Chondrocyte (in vitro differentiated cells): ENCODE data around the gene CDCA7L. TPM values are rescaled to one million over a fixed set of nuclear protein-coding genes. Genes with fewer than 3 reads are reported as not detected.

ENCODE experiments used
- DNase-seq: peaks from one replicate; pipeline ENCODE4 v3.0.0; 2021; ENCODE audit warnings: mixed read lengths, low spot score
- H3K27ac Mint-ChIP-seq: one replicate; pipeline ENCODE4 v1.8.0; 2021; ENCODE audit warnings: mild to moderate bottlenecking, moderate library complexity, mixed read lengths; ENCODE audit not compliant: unreplicated experiment
- H3K27me3 Mint-ChIP-seq: 2 replicates; pipeline ENCODE4 v1.8.0; 2021; ENCODE audit warnings: low read depth, mixed read lengths
- H3K36me3 Mint-ChIP-seq: 2 replicates; pipeline ENCODE4 v1.8.0; 2021; ENCODE audit warnings: low read depth, mixed read lengths
- H3K4me1 Mint-ChIP-seq: 2 replicates; pipeline ENCODE4 v1.8.0; 2021; ENCODE audit warnings: low read depth, mild to moderate bottlenecking, mixed read lengths
- H3K4me3 Mint-ChIP-seq: one replicate; pipeline ENCODE4 v1.8.0; 2021; ENCODE audit warnings: mild to moderate bottlenecking, moderate library complexity, mixed read lengths; ENCODE audit not compliant: unreplicated experiment
- H3K9me3 Mint-ChIP-seq: 2 replicates; pipeline ENCODE4 v1.8.0; 2021; ENCODE audit warnings: low read depth, mixed read lengths
- total RNA-seq: library from RNA; stranded (reverse); gene quantifications from 3 replicates; pipeline ENCODE4 v1.2.1, GENCODE V29; 2021
- TF ChIP-seq, protein P1 (sequence below): fragments of 200-600 bp; sonication (generic); IDR thresholded peaks from 2 replicates; pipeline ENCODE4 v1.5.0; 2021; ENCODE audit warnings: antibody characterized with exemption, mild to moderate bottlenecking, moderate library complexity

CDCA7L gene
- total RNA-seq, 1 donor from 2014 or later: 13.3 TPM

GRCh38 chr7:21946222-21946709 lies 567 bp upstream of the CDCA7L start:
- Mint-ChIP-seq H3K36me3 (no peaks in the 10 kb centered on the region), H3K27ac (no peak overlapping the region), H3K27me3 (no peaks in the 10 kb centered on the region), H3K4me1 (peaks cover 25% of the 10 kb centered on the region), H3K9me3 (no peaks in the 10 kb centered on the region), H3K4me3 (peak overlapping the region; percentile 76)
- DNase-seq: no peak
- TF ChIP-seq, protein P1, sequence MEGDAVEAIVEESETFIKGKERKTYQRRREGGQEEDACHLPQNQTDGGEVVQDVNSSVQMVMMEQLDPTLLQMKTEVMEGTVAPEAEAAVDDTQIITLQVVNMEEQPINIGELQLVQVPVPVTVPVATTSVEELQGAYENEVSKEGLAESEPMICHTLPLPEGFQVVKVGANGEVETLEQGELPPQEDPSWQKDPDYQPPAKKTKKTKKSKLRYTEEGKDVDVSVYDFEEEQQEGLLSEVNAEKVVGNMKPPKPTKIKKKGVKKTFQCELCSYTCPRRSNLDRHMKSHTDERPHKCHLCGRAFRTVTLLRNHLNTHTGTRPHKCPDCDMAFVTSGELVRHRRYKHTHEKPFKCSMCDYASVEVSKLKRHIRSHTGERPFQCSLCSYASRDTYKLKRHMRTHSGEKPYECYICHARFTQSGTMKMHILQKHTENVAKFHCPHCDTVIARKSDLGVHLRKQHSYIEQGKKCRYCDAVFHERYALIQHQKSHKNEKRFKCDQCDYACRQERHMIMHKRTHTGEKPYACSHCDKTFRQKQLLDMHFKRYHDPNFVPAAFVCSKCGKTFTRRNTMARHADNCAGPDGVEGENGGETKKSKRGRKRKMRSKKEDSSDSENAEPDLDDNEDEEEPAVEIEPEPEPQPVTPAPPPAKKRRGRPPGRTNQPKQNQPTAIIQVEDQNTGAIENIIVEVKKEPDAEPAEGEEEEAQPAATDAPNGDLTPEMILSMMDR: no peak

DNA sequence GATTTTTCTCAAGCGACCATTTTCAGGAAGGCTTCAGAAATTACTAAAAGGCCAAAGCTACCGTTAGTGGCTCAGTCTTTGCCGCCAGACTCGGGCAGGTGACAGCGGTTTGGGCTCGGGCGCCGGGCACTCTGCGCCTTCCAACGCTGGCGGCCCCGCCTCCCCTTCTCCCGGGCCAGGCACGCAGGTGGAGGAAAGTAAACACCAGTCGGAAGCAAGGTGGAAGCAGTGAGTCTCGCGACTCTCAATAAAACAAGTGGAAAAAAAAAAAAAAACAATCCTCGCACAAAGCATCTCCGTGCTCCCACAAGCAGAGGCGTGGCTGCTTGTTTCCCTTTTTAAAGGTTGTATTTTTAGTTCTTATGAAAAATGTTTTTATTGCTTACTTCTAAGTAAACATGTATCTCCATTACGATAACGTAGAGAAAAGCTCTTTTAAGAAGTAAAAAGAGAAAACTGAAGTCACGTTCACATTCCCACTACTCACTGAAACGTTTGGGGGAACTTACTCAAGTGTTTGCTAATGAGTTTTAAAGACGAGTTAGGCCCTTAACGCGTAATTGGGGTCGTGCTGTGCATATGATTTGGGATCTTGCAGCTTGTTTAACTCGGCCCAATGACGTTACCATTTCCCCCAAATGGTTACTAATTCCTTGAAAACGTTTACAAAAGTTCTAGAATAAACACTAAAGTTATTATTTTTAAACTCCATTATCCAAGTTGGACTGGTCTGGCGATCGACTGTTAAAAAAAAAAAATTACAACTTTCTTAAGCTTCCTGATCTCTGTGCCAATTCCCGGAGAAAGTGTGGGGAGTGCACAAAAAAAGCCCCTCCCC lies 864 bp downstream of the CDCA7L start:
- Mint-ChIP-seq H3K27me3 (no peaks in the 10 kb centered on the region), H3K27ac (peak overlapping the region; percentile 65), H3K4me3 (peak overlapping the region; percentile 76), H3K9me3 (no peaks in the 10 kb centered on the region), H3K36me3 (no peaks in the 10 kb centered on the region), H3K4me1 (peaks cover 29% of the 10 kb centered on the region)
- DNase-seq: no peak
- TF ChIP-seq, protein P1: no peak

DNA sequence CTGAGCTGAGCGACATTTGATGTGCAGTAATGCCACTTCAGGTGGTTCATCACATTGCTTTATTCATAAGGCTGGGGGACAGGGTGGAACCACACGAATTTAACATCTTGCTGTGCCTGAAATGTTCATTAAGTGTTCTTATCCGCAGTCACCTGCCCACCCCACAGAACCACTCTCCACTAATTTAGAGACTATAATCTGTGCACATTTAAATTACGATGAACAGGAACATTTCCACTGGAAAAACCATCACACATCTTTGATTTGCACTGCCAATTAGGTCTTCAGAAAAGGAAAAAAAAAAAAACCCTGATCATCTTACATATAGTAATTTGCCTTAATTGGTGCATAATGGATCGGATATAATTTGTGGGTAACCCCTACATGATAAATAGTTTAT lies 2.3 kb downstream of the CDCA7L start:
- H3K4me1 Mint-ChIP-seq: peaks cover 39% of the 10 kb centered on the region
- peak overlapping the region; percentile 34 for H3K27ac Mint-ChIP-seq
- no peaks in the 10 kb centered on the region for H3K9me3 Mint-ChIP-seq

DNA sequence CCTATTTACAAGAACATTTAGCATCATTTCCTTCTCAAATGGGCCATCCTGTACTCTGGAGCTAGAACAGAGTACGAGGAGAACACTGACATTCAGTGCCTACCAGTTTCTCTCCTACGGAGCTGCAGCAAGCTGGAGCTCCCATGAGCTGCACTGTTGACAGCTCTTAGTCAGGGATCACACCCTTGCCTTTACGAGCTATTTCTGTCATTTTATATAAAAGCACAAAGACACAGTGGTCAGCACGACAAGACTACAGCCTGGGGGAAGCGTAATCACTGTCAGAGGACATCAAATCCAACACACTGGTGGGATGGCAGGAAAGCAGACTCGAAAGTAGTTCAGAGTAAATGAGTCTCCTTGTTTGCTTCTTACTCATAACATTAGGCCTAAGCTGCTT lies 2.7 kb downstream of the CDCA7L start:
- H3K9me3 Mint-ChIP-seq: no peaks in the 10 kb centered on the region
- no peaks in the 10 kb centered on the region for H3K27me3 Mint-ChIP-seq
- peaks cover 39% of the 10 kb centered on the region for H3K4me1 Mint-ChIP-seq
- TF ChIP-seq, protein P1: no peak
- H3K4me3 Mint-ChIP-seq: peak overlapping the region; percentile 13
- peak overlapping the region; percentile 34 for H3K27ac Mint-ChIP-seq
- H3K36me3 Mint-ChIP-seq: peaks cover 3% of the 10 kb centered on the region
- no peak for DNase-seq

More for the DNA sequence above, 2.3 kb downstream of the CDCA7L start:
- Mint-ChIP-seq H3K4me3 (no peak overlapping the region), H3K27me3 (no peaks in the 10 kb centered on the region), H3K36me3 (no peaks in the 10 kb centered on the region)
- DNase-seq: no peak
- TF ChIP-seq, protein P1: no peak

DNA sequence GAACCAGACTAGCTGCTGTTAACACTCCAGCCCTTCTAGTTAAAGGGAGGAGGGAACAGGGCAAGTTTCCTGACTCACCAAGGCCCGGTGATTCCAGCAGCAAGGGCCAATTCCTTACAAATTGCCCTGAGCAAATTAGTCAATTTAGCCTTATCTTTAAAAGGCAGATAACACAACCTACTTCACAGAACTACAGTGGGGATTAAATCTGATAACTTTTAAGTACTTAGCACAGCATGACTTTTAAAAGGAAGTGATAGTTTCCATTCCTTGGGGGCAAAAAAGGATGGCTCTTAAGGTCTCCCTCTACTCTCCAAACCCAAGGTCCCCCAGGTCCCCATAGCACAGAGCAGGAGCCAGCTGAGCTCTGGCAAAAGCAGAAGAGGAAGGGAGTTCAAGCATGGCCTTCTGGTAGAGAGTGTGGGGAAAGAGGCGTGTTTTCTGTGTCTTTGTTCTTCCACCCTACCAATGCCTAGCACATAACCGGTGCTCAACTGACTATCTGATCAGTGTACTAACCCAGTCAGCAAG lies 4.0 kb downstream of the CDCA7L start:
- Mint-ChIP-seq H3K36me3 (peaks cover 6% of the 10 kb centered on the region), H3K27ac (no peak overlapping the region), H3K27me3 (no peaks in the 10 kb centered on the region), H3K9me3 (peaks cover 8% of the 10 kb centered on the region), H3K4me3 (no peak overlapping the region), H3K4me1 (peaks cover 39% of the 10 kb centered on the region)
- TF ChIP-seq, protein P1: no peak
- DNase-seq: no peak
